Fibroblast of pulmonary artery (primary cell): ENCODE results near the gene PPP6C.
"Not testable (repeated sequence)": the region's sequence is repeated elsewhere in the genome, so short reads cannot be mapped to it uniquely, and the experiment has no call there.

Experiments
- DNase-seq: peaks from one replicate; pipeline ENCODE4 v3.0.0-alpha.2; 2010; ENCODE audit warnings: low read depth
- H3K4me3 ChIP-seq: replicated peaks from 2 replicates; pipeline ENCODE4 v1.5.1; 2011; ENCODE audit warnings: low read depth, mild to moderate bottlenecking, control low read depth, low read length, moderate library complexity
- CTCF ChIP-seq: IDR thresholded peaks from 2 replicates; pipeline ENCODE4 v1.5.1; 2011; ENCODE audit warnings: mild to moderate bottlenecking, control low read depth, low read length, inconsistent platforms; ENCODE audit errors: missing control alignments

PPP6C gene

GRCh38 chr9:125227761-125228160, 38.2 kb upstream of the PPP6C start:
- no peak for DNase-seq
- no peak overlapping the region for H3K4me3 ChIP-seq
- TF ChIP-seq CTCF = no peak

- not testable (repeated sequence) for H3K4me3 ChIP-seq, DNase-seq
Measured at GRCh38 chr9:125224858-125225257, 35.3 kb upstream of the PPP6C start.

- no peak for DNase-seq
- TF ChIP-seq CTCF = no peak
- no peak overlapping the region for H3K4me3 ChIP-seq
Measured at GRCh38 chr9:125218621-125219020, 29.0 kb upstream of the PPP6C start.

GRCh38 chr9:125214186-125214585, 24.6 kb upstream of the PPP6C start:
- no peak for TF ChIP-seq CTCF
- DNase-seq = no peak
- H3K4me3 ChIP-seq = no peak overlapping the region

GRCh38 chr9:125204477-125204876, 14.9 kb upstream of the PPP6C start:
- H3K4me3 ChIP-seq = no peak overlapping the region
- no peak for DNase-seq
- TF ChIP-seq CTCF = no peak

GRCh38 chr9:125202846-125203618, 13.4 kb upstream of the PPP6C start:
- H3K4me3 ChIP-seq = no peak overlapping the region
- TF ChIP-seq CTCF = no peak
- DNase-seq = no peak

GRCh38 chr9:125200216-125201047, 10.8 kb upstream of the PPP6C start, which contains the start of gene RABEPK:
RABEPK (plus strand) TSS chr9:125200542; CDS start chr9:125203014, 2,472 bp downstream.
- H3K4me3 ChIP-seq = peak within 1 kb of the TSS; percentile 71
- no peak for TF ChIP-seq CTCF
- peak; percentile 97 for DNase-seq

- DNase-seq, H3K4me3 ChIP-seq: not testable (repeated sequence)
Measured at GRCh38 chr9:125195591-125195990, 6.0 kb upstream of the PPP6C start.

GRCh38 chr9:125194466-125194865, 4.9 kb upstream of the PPP6C start:
- H3K4me3 ChIP-seq, DNase-seq: not testable (repeated sequence)
